KMS-11 (cell line): ENCODE results near the gene HHLA2.

Source experiments
- H2AFZ ChIP-seq: fragments of 200-600 bp; sonication (generic); 2 replicates; pipeline ENCODE4 v1.6.1; 2016; ENCODE audit warnings: antibody characterized with exemption, mixed run types, low read depth
- H3K27ac ChIP-seq: fragments of 200-600 bp; sonication (generic); 2 replicates; pipeline ENCODE4 v1.6.1; 2016; ENCODE audit warnings: mild to moderate bottlenecking, mixed run types
- H3K27me3 ChIP-seq: fragments of 200-600 bp; sonication (generic); 2 replicates; pipeline ENCODE4 v1.6.1; 2017; ENCODE audit warnings: mild to moderate bottlenecking, low read depth, mixed run types, moderate library complexity; ENCODE audit not compliant: insufficient read depth
- H3K36me3 ChIP-seq: fragments of 200-600 bp; sonication (generic); 2 replicates; pipeline ENCODE4 v1.6.1; 2017; ENCODE audit warnings: mild to moderate bottlenecking, mixed run types; ENCODE audit not compliant: insufficient read depth
- H3K4me1 ChIP-seq: fragments of 200-600 bp; sonication (generic); 2 replicates; pipeline ENCODE4 v1.6.1; 2016; ENCODE audit warnings: mild to moderate bottlenecking, low read depth, mixed run types; ENCODE audit not compliant: poor library complexity, severe bottlenecking
- H3K4me2 ChIP-seq: fragments of 200-600 bp; sonication (generic); 2 replicates; pipeline ENCODE4 v1.7.0; 2016; ENCODE audit warnings: mild to moderate bottlenecking, mixed run types
- H3K4me3 ChIP-seq: fragments of 200-600 bp; sonication (generic); IDR thresholded peaks from 2 replicates; pipeline ENCODE4 v1.6.1; 2017; ENCODE audit warnings: low read depth, low read length, mixed read lengths; ENCODE audit not compliant: insufficient read depth
- H3K79me2 ChIP-seq: fragments of 200-600 bp; sonication (generic); 2 replicates; pipeline ENCODE4 v1.6.1; 2016; ENCODE audit warnings: low read depth, mixed run types; ENCODE audit not compliant: insufficient read depth
- H3K9ac ChIP-seq: fragments of 200-600 bp; sonication (generic); 2 replicates; pipeline ENCODE4 v1.6.1; 2016; ENCODE audit warnings: mild to moderate bottlenecking, mixed run types
- H4K20me1 ChIP-seq: fragments of 200-600 bp; sonication (generic); 2 replicates; pipeline ENCODE4 v1.6.1; 2016; ENCODE audit warnings: mild to moderate bottlenecking, mixed run types; ENCODE audit not compliant: insufficient read depth
- CTCF ChIP-seq: fragments of 200-600 bp; sonication (generic); conservative IDR thresholded peaks from 2 replicates; pipeline ENCODE4 v1.6.1; 2017; ENCODE audit warnings: low read depth, mild to moderate bottlenecking, antibody characterized with exemption, low read length, moderate library complexity, mixed read lengths

Gene HHLA2

GRCh38 chr3:108338901-108339545 lies 42.7 kb downstream of the HHLA2 start:
- H3K4me2 ChIP-seq: no peak overlapping the region
- no peaks in the 10 kb centered on the region for H3K36me3 ChIP-seq
- no peaks in the 10 kb centered on the region for H3K27me3 ChIP-seq
- no peaks in the 10 kb centered on the region for H4K20me1 ChIP-seq
- no peak overlapping the region for H3K9ac ChIP-seq
- H3K27ac ChIP-seq: no peak overlapping the region
- H2AFZ ChIP-seq: no peak overlapping the region
- no peaks in the 10 kb centered on the region for H3K4me1 ChIP-seq
- no peak overlapping the region for H3K4me3 ChIP-seq
- no peak for TF ChIP-seq CTCF
- H3K79me2 ChIP-seq: no peaks in the 10 kb centered on the region

GRCh38 chr3:108341911-108342310 lies 45.6 kb downstream of the HHLA2 start:
- Histone ChIP-seq H3K27me3 (no peaks in the 10 kb centered on the region), H3K4me3 (no peak overlapping the region), H2AFZ (no peak overlapping the region), H3K36me3 (no peaks in the 10 kb centered on the region), H3K9ac (no peak overlapping the region), H4K20me1 (no peaks in the 10 kb centered on the region), H3K4me2 (no peak overlapping the region), H3K79me2 (no peaks in the 10 kb centered on the region), H3K27ac (no peak overlapping the region), H3K4me1 (peaks cover 5% of the 10 kb centered on the region)
- no peak for TF ChIP-seq CTCF

GRCh38 chr3:108342837-108343486 lies 46.6 kb downstream of the HHLA2 start:
- Histone ChIP-seq H3K27me3 (no peaks in the 10 kb centered on the region), H4K20me1 (no peaks in the 10 kb centered on the region), H3K27ac (no peak overlapping the region), H3K9ac (no peak overlapping the region), H3K79me2 (no peaks in the 10 kb centered on the region), H3K4me3 (no peak overlapping the region), H3K4me1 (peaks cover 5% of the 10 kb centered on the region), H2AFZ (no peak overlapping the region), H3K36me3 (no peaks in the 10 kb centered on the region), H3K4me2 (no peak overlapping the region)
- no peak for TF ChIP-seq CTCF

GRCh38 chr3:108343491-108343890 lies 47.1 kb downstream of the HHLA2 start:
- H3K79me2 ChIP-seq: no peaks in the 10 kb centered on the region
- no peak overlapping the region for H3K4me3 ChIP-seq

More at GRCh38 chr3:108343491-108343890, 47.1 kb downstream of the HHLA2 start:
- Histone ChIP-seq H4K20me1 (no peaks in the 10 kb centered on the region), H3K4me1 (peaks cover 5% of the 10 kb centered on the region), H3K9ac (no peak overlapping the region), H3K27ac (no peak overlapping the region), H3K36me3 (no peaks in the 10 kb centered on the region), H2AFZ (no peak overlapping the region), H3K4me2 (no peak overlapping the region), H3K27me3 (no peaks in the 10 kb centered on the region)
- no peak for TF ChIP-seq CTCF
